Gastroesophageal sphincter (tissue), 4 donors: ENCODE measurements around the gene DACT2. TPM values are rescaled to one million over a fixed set of nuclear protein-coding genes. Genes with fewer than 3 reads are reported as not detected.

Experiments used
- ATAC-seq: fragments of 150-250 bp; one replicate; pipeline ENCODE4 v1.9.1; 2016; ENCODE audit warnings: mild to moderate bottlenecking, moderate library complexity
- H3K27ac ChIP-seq, 4 donors: fragments of 200-600 bp; sonication (generic) in 3 of 4; 1 replicate in 3 of 4; 2 replicates in 1 of 4; pipeline ENCODE4 v1.5.1; 2016 to 2019
- H3K27me3 ChIP-seq: fragments of 200-600 bp; sonication (generic); one replicate; pipeline ENCODE4 v1.5.1; 2019
- H3K36me3 ChIP-seq, 2 donors: fragments of 200-600 bp; sonication (generic); one replicate each; pipeline ENCODE4 v1.5.1; 2019; ENCODE audit warnings: control low read depth in 1 of 2
- H3K4me1 ChIP-seq, 3 donors: fragments of 200-600 bp; sonication (generic); 1 replicate in 2 of 3; 2 replicates in 1 of 3; pipeline ENCODE4 v1.5.1; 2016 to 2019; ENCODE audit warnings: control low read depth in 2 of 3
- H3K4me3 ChIP-seq, 2 donors: fragments of 200-600 bp; sonication (generic); one replicate each; pipeline ENCODE4 v1.5.1; 2019; ENCODE audit warnings: mild to moderate bottlenecking in 1 of 2, moderate library complexity in 1 of 2
- H3K9me3 ChIP-seq, 3 donors: fragments of 200-600 bp; sonication (generic); one replicate each; pipeline ENCODE4 v1.5.1; 2017 to 2019; ENCODE audit warnings: control low read depth in 2 of 3
- EP300 ChIP-seq: sonication (generic); formaldehyde crosslinking; IDR thresholded peaks from one replicate; pipeline ENCODE4 v1.6.1; 2017; ENCODE audit warnings: antibody characterized with exemption, mild to moderate bottlenecking
- POLR2A ChIP-seq, 2 donors: fragments of 450-650 bp; IDR thresholded peaks; one replicate each; pipeline ENCODE4 v1.6.1; 2017; ENCODE audit warnings: antibody characterized with exemption in 2 of 2, mild to moderate bottlenecking in 2 of 2, moderate library complexity in 1 of 2
- POLR2AphosphoS5 ChIP-seq: sonication (generic); formaldehyde crosslinking; IDR thresholded peaks from one replicate; pipeline ENCODE4 v1.6.1; 2017; ENCODE audit warnings: antibody characterized with exemption
- WGBS, 2 donors: methylation state at CpG; one replicate each; pipeline ENCODE4 v1.1.5; 2018; ENCODE audit warnings: low coverage in 1 of 2; 5-methylcytosine and 5-hydroxymethylcytosine counted together
- total RNA-seq, 4 donors: library from RNA; depleted of rRNA; stranded (reverse); fragments of >200 nt; gene quantifications; one replicate each; pipeline ENCODE4 v1.1.0, GENCODE V29; 2016
- TF ChIP-seq, protein P1 (sequence below), 4 experiments: fragments of 200-600 bp in 2 of 4; fragments of 450-650 bp in 2 of 4; sonication (generic) in 1 of 4; IDR thresholded peaks; one replicate each; pipeline ENCODE4 v1.5.1; 2017 to 2019; ENCODE audit warnings: antibody characterized with exemption in 4 of 4, mild to moderate bottlenecking in 2 of 4, moderate library complexity in 2 of 4

The DACT2 gene
- total RNA-seq, 4 donors from 2014 or later = 0.54 to 4.3 (median 1.5) TPM

DNA sequence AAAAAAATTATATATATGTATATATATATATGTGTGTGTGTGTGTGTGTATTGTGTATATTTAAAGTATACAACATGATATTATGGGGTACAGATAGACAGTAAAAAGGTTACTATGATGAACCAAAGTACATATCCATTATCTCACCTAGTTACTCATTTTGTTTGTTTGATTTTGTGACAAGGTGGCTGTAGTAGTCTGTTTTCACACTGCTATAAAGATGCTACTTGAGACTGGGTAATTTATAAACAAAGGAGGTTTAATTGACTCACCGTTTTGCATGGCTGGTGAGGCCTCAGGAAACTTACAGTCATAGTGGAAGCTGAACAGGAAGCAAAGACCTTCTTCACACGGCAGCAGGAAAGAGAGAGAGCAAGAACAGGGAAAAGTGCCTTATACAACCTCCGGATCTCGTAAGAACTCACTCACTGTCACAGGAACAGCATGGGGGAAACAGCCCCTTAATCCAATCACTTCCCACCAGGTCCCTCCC lies 30.2 kb upstream of the DACT2 start:
- Histone ChIP-seq H3K36me3 (no peaks in the 10 kb centered on the region), H3K9me3 (no peaks in the 10 kb centered on the region), H3K4me3 (no peak overlapping the region), H3K4me1 (no peaks in the 10 kb centered on the region), H3K27ac (no peak overlapping the region), H3K27me3 (peaks cover 23% of the 10 kb centered on the region)
- ATAC-seq = no peak
- WGBS, 2 donors = 59 to 63% methylated on average over 4 of the region's 4 CpGs
- TF ChIP-seq EP300 (no peak), POLR2A (IDR thresholded peaks at IDR 0.05) (no peak), POLR2AphosphoS5 (no peak)
- TF ChIP-seq, protein P1, sequence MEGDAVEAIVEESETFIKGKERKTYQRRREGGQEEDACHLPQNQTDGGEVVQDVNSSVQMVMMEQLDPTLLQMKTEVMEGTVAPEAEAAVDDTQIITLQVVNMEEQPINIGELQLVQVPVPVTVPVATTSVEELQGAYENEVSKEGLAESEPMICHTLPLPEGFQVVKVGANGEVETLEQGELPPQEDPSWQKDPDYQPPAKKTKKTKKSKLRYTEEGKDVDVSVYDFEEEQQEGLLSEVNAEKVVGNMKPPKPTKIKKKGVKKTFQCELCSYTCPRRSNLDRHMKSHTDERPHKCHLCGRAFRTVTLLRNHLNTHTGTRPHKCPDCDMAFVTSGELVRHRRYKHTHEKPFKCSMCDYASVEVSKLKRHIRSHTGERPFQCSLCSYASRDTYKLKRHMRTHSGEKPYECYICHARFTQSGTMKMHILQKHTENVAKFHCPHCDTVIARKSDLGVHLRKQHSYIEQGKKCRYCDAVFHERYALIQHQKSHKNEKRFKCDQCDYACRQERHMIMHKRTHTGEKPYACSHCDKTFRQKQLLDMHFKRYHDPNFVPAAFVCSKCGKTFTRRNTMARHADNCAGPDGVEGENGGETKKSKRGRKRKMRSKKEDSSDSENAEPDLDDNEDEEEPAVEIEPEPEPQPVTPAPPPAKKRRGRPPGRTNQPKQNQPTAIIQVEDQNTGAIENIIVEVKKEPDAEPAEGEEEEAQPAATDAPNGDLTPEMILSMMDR (IDR thresholded peaks at IDR 0.05) = no peak

DNA sequence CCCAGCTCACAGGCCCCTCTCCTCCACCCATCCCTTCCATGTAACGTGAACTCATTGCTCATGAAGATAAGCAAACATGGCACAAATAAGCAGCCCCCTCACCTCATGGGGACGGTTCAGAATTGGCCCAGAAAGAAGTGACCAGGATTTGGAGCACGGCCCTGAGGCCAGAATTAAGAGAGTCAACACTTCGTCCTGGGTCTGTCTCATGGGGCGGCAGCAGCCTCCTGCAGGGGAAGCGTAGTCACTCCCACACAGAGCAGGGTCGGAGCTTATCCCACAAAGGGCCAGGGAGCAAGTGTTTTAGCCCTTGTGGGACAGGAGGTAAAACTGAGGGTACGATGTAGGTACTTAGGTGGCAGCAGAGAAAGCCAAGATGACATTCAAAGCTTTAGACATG lies 28.6 kb upstream of the DACT2 start:
- Histone ChIP-seq H3K27me3 (peaks cover 37% of the 10 kb centered on the region), H3K9me3 (no peaks in the 10 kb centered on the region), H3K27ac (no peak overlapping the region), H3K4me3 (no peak overlapping the region), H3K4me1 (no peaks in the 10 kb centered on the region), H3K36me3 (no peaks in the 10 kb centered on the region)
- WGBS, 2 donors = 76% methylated on average over 2 of the region's 8 CpGs; no CpG with 5 or more reads in 1 of the 2 donors
- ATAC-seq = no peak
- TF ChIP-seq POLR2AphosphoS5 (no peak), POLR2A (IDR thresholded peaks at IDR 0.05) (no peak), EP300 (no peak)
- TF ChIP-seq, protein P1 (IDR thresholded peaks at IDR 0.05) = no peak

DNA sequence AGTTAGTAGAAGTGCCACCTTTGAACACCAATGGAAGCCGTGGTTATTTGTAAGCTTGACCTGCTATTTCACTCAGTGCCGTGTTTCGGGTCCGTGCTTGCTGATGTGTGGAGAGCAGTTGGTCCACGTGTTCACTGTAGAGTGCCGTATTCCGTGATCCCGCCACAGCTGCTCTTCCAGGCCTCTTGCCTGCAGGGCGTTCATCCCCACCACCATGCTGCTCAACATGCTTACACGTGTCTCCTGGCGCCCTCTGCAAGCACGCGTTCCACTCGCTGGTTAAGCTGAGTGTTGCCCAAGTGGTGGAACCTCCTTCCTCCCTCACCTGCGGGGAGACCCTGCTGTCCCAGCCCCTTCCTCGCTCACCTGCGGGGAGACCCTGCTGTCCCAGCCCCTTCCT lies 28.0 kb upstream of the DACT2 start:
- no peak overlapping the region for H3K4me3 ChIP-seq
- no peak overlapping the region for H3K27ac ChIP-seq
- TF ChIP-seq, protein P1 (IDR thresholded peaks at IDR 0.05) = no peak
- TF ChIP-seq EP300 = no peak
- no peak for TF ChIP-seq POLR2AphosphoS5
- TF ChIP-seq POLR2A (IDR thresholded peaks at IDR 0.05) = no peak
- no peak for ATAC-seq
- H3K9me3 ChIP-seq = no peaks in the 10 kb centered on the region
- peaks cover 42% of the 10 kb centered on the region for H3K27me3 ChIP-seq
- no peaks in the 10 kb centered on the region for H3K36me3 ChIP-seq
- 90 to 93% methylated on average over 14 to 16 of the region's 17 CpGs for WGBS, 2 donors
- no peaks in the 10 kb centered on the region for H3K4me1 ChIP-seq

DNA sequence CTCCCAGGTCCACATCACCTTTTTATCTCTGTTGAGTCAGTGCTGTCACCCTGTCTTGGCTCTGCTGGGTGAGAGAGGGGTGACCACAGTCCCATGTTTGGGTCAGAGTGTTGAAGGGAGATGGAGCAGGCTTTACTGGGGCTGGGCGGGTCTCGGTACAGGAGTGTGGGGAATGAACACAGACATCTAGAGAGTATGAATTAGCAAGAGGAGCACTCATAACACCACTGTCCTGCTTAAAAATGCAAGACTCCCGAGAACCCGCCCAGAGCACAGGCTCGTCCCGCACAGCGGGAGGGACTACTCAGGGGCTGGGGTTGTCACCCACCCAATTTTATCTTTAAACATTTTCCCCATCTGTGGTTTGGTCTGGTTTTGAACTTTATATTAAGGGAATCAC lies 27.5 kb upstream of the DACT2 start:
- no peak overlapping the region for H3K4me3 ChIP-seq
- H3K4me1 ChIP-seq = no peaks in the 10 kb centered on the region
- peaks cover 42% of the 10 kb centered on the region for H3K27me3 ChIP-seq
- H3K27ac ChIP-seq = no peak overlapping the region
- H3K36me3 ChIP-seq = no peaks in the 10 kb centered on the region
- 68 to 77% methylated on average over 5 of the region's 7 CpGs for WGBS, 2 donors
- no peaks in the 10 kb centered on the region for H3K9me3 ChIP-seq
- no peak for TF ChIP-seq POLR2A (IDR thresholded peaks at IDR 0.05)
- TF ChIP-seq POLR2AphosphoS5 = no peak
- TF ChIP-seq, protein P1 (IDR thresholded peaks at IDR 0.05) = no peak
- no peak for ATAC-seq

DNA sequence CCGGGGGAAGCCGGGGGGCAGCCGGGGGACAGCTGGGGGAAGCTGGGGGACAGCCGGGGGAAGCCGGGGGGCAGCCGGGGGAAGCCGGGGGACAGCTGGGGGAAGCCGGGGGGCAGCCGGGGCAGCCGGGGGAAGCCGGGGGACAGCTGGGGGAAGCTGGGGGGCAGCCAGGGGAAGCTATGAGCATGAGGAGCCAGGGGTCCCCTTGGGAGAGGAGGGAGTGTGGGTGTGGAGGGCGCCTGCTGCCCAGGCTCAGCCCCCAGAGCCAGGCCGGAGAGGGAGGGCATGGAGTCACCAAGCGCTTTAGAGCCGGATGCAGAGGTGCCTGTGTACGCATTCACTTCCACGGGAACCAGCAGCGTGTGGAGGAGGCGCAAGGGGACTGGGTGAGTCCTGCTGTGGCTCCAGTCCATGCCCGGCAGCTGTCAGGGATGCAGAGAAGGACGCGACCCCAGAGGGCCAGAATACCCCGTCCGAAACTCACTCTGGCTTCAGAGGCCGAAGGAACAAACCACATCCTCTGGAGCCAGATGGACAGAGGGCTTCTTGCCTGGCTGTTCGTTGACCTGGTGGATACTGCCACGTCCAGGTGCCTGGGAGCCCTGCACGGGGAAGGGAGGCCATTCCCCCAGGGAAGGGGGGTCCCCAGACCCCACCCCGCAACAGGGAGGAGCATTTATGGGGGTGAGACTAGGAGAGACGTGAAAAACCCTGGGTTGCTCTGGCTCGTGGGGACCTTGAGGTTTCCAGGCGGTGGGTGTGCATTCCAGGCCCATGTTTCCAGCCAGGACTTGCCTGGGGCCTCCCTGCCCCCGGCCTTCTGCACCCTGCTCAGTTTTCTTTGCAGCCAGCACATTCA lies 26.5 kb upstream of the DACT2 start:
- TF ChIP-seq, protein P1 (IDR thresholded peaks at IDR 0.05) = no peak
- TF ChIP-seq POLR2AphosphoS5 = no peak
- TF ChIP-seq EP300 = no peak
- TF ChIP-seq POLR2A (IDR thresholded peaks at IDR 0.05) = no peak
- no peaks in the 10 kb centered on the region for H3K9me3 ChIP-seq
- no peaks in the 10 kb centered on the region for H3K4me1 ChIP-seq
- H3K36me3 ChIP-seq = no peaks in the 10 kb centered on the region
- WGBS, 2 donors = no CpG with 5 or more reads among the region's 33 CpGs
- no peak for ATAC-seq
- H3K4me3 ChIP-seq = no peak overlapping the region
- no peak overlapping the region for H3K27ac ChIP-seq
- peaks cover 44% of the 10 kb centered on the region for H3K27me3 ChIP-seq
